SK-N-SH (cell line): ENCODE results near the gene GTF2F2. TPM values are rescaled to one million over a fixed set of nuclear protein-coding genes. Genes with fewer than 3 reads are reported as not detected.

Experiments
- CTCF ChIA-PET: fragments of 300-600, 350-600 bp; formaldehyde crosslinking; extraction: SDS; loops from one replicate; lab custom pipeline; 2021; lab: Yijun Ruan, JAX
- POLR2A ChIA-PET: fragments of 350-600 bp; sonication (Branson Sonifier 250); formaldehyde crosslinking; extraction: SDS; loops from one replicate; lab custom pipeline; 2020; ENCODE audit warnings: antibody characterized with exemption, inconsistent platforms; lab: Yijun Ruan, JAX
- DNase-seq: peaks from one replicate; pipeline ENCODE4 v3.0.0; 2012
- H2AFZ ChIP-seq: fragments of 200-600 bp; sonication (generic); 2 replicates; pipeline ENCODE4 v1.8.1; 2016; ENCODE audit warnings: antibody characterized with exemption, mild to moderate bottlenecking, low read depth
- H3F3A ChIP-seq: fragments of 200-600 bp; sonication (generic); replicated peaks from 2 replicates; pipeline ENCODE3; 2016; ENCODE audit warnings: antibody characterized with exemption, mild to moderate bottlenecking; ENCODE audit not compliant: insufficient read depth
- H3K27ac ChIP-seq, 2 experiments: fragments of 200-500 bp in 1 of 2; fragments of 200-600 bp in 1 of 2; sonication (Bioruptor generic) in 1 of 2; sonication (generic), shearing (Covaris generic) in 1 of 2; 2 replicates each; pipeline versions ENCODE4 v1.5.1 to v1.6.1; 2014 to 2016; ENCODE audit warnings: low read depth in 2 of 2, inconsistent platforms in 1 of 2, low read length in 1 of 2, mild to moderate bottlenecking in 1 of 2, mixed read lengths in 1 of 2
- H3K27me3 ChIP-seq: fragments of 200-600 bp; sonication (generic), shearing (Covaris generic); 2 replicates; pipeline ENCODE4 v1.6.1; 2016; ENCODE audit warnings: mixed run types; ENCODE audit not compliant: insufficient read depth
- H3K36me3 ChIP-seq, 2 experiments: fragments of 200-500 bp in 1 of 2; fragments of 200-600 bp in 1 of 2; sonication (Bioruptor generic) in 1 of 2; sonication (generic) in 1 of 2; replicated peaks in 1 of 2; 2 replicates each; pipeline versions ENCODE3 to v1.5.1; 2014 to 2016; ENCODE audit warnings: low read length in 1 of 2, mild to moderate bottlenecking in 1 of 2; ENCODE audit not compliant: insufficient read depth in 2 of 2, control insufficient read depth in 1 of 2
- H3K4me1 ChIP-seq, 2 experiments: fragments of 200-500 bp in 1 of 2; fragments of 200-600 bp in 1 of 2; sonication (Bioruptor generic) in 1 of 2; sonication (generic), shearing (Covaris generic) in 1 of 2; 2 replicates each; pipeline versions ENCODE4 v1.5.1 to v1.6.1; 2014 to 2016; ENCODE audit warnings: low read depth in 1 of 2, low read length in 1 of 2, mixed run types in 1 of 2; ENCODE audit not compliant: insufficient read depth in 2 of 2, control insufficient read depth in 1 of 2
- H3K4me2 ChIP-seq: fragments of 200-600 bp; sonication (generic), shearing (Covaris generic); 2 replicates; pipeline ENCODE4 v1.6.1; 2017; ENCODE audit warnings: mixed run types
- H3K4me3 ChIP-seq, 2 experiments: fragments of 200-500 bp in 1 of 2; fragments of 200-600 bp in 1 of 2; sonication (Bioruptor generic) in 1 of 2; sonication (generic), shearing (Covaris generic) in 1 of 2; 2 replicates each; pipeline versions ENCODE4 v1.5.1 to v1.8.1; 2014 to 2016; ENCODE audit warnings: low read depth in 2 of 2, inconsistent platforms in 1 of 2, low read length in 1 of 2, mild to moderate bottlenecking in 1 of 2, mixed read lengths in 1 of 2, moderate library complexity in 1 of 2
- H3K79me2 ChIP-seq: fragments of 200-600 bp; sonication (generic); 2 replicates; pipeline ENCODE4 v1.8.1; 2017; ENCODE audit warnings: mild to moderate bottlenecking; ENCODE audit not compliant: insufficient read depth
- H3K9ac ChIP-seq: fragments of 200-600 bp; sonication (generic); 2 replicates; pipeline ENCODE4 v1.6.1; 2017; ENCODE audit warnings: mixed run types
- H3K9me2 ChIP-seq: fragments of 200-600 bp; sonication (generic); 2 replicates; pipeline ENCODE4 v1.6.1; 2017; ENCODE audit warnings: mixed run types
- H3K9me3 ChIP-seq: fragments of 200-600 bp; sonication (generic); 2 replicates; pipeline ENCODE4 v1.6.1; 2017; ENCODE audit warnings: mixed run types, mild to moderate bottlenecking, moderate library complexity
- H4K20me1 ChIP-seq: fragments of 200-600 bp; sonication (generic); 2 replicates; pipeline ENCODE4 v1.6.1; 2017; ENCODE audit warnings: mild to moderate bottlenecking, mixed run types; ENCODE audit not compliant: insufficient read depth
- ELF1 ChIP-seq: IDR thresholded peaks from 2 replicates; pipeline ENCODE4 v1.4.0; 2012
- EP300 ChIP-seq, 2 experiments: IDR thresholded peaks; 2 replicates each; pipeline versions ENCODE4 v1.4.0 to v1.6.1; 2012; ENCODE audit warnings: borderline replicate concordance in 1 of 2, low read depth in 1 of 2, low read length in 1 of 2
- EZH2phosphoT487 ChIP-seq: fragments of 200-600 bp; sonication (generic); IDR thresholded peaks from 2 replicates; pipeline ENCODE4 v1.6.1; 2017; ENCODE audit warnings: low read depth, mixed run types, mild to moderate bottlenecking, antibody characterized with exemption, moderate library complexity, borderline replicate concordance
- FOSL2 ChIP-seq: IDR thresholded peaks from 2 replicates; pipeline ENCODE4 v1.4.0; 2012; ENCODE audit warnings: low read depth, mild to moderate bottlenecking, moderate library complexity, borderline replicate concordance
- GABPA ChIP-seq: IDR thresholded peaks from 2 replicates; pipeline ENCODE4 v1.4.0; 2012; ENCODE audit warnings: low read depth, mild to moderate bottlenecking
- JUND ChIP-seq: IDR thresholded peaks from 2 replicates; pipeline ENCODE4 v1.4.0; 2012
- MXI1 ChIP-seq: IDR thresholded peaks from 2 replicates; pipeline ENCODE4 v1.6.1; 2012; ENCODE audit warnings: mild to moderate bottlenecking, low read depth, low read length, improper control_type of control experiment
- NFIC ChIP-seq: IDR thresholded peaks from 2 replicates; pipeline ENCODE4 v1.4.0; 2012; ENCODE audit warnings: borderline replicate concordance
- POLR2AphosphoS5 ChIP-seq: IDR thresholded peaks from 2 replicates; pipeline ENCODE4 v1.6.1; 2012; ENCODE audit warnings: low read depth, low read length
- RAD21 ChIP-seq: IDR thresholded peaks from 2 replicates; pipeline ENCODE4 v1.6.1; 2012; ENCODE audit warnings: mild to moderate bottlenecking, low read length
- SIN3A ChIP-seq: IDR thresholded peaks from 2 replicates; pipeline ENCODE4 v1.6.1; 2012; ENCODE audit warnings: low read depth, mild to moderate bottlenecking, low read length, moderate library complexity, borderline replicate concordance
- SMC3 ChIP-seq: IDR thresholded peaks from 2 replicates; pipeline ENCODE4 v1.6.1; 2012; ENCODE audit warnings: low read depth, low read length, improper control_type of control experiment
- TAF1 ChIP-seq: IDR thresholded peaks from 2 replicates; pipeline ENCODE4 v1.6.1; 2012; ENCODE audit warnings: low read depth, mild to moderate bottlenecking, low read length, moderate library complexity, borderline replicate concordance
- TCF12 ChIP-seq: IDR thresholded peaks from 2 replicates; pipeline ENCODE4 v1.4.0; 2012
- TEAD4 ChIP-seq: IDR thresholded peaks from 2 replicates; pipeline ENCODE4 v1.4.0; 2012; ENCODE audit warnings: mild to moderate bottlenecking, borderline replicate concordance; ENCODE audit not compliant: insufficient read depth
- YY1 ChIP-seq: IDR thresholded peaks from 2 replicates; pipeline ENCODE4 v1.4.0; 2012; ENCODE audit warnings: low read depth, mild to moderate bottlenecking
- WGBS: methylation state at CpG from one replicate; pipeline ENCODE4 v1.1.6; 2017; ENCODE audit warnings: low lambda C conversion rate; 5-methylcytosine and 5-hydroxymethylcytosine counted together
- polyA plus RNA-seq, 3 experiments: library from polyadenylated mRNA; depleted of rRNA; stranded (reverse); fragments of >200 nt; gene quantifications; 2 replicates each; pipeline ENCODE4 v1.2.3, GENCODE V29; 2012
- TF ChIP-seq, protein P1 (sequence below): IDR thresholded peaks from 2 replicates; pipeline ENCODE4; 2012
- TF ChIP-seq, protein P2 (sequence below): IDR thresholded peaks from 2 replicates; pipeline ENCODE4 v1.4.0; 2012; ENCODE audit warnings: low read depth, borderline replicate concordance
- TF ChIP-seq, protein P3 (sequence below): IDR thresholded peaks from 2 replicates; pipeline ENCODE4 v1.4.0; 2012; ENCODE audit warnings: low read depth

GTF2F2 gene
- polyA plus RNA-seq, 1 of the 3 experiments (the other 2 are of a cell fraction): 24.2 TPM

DNA sequence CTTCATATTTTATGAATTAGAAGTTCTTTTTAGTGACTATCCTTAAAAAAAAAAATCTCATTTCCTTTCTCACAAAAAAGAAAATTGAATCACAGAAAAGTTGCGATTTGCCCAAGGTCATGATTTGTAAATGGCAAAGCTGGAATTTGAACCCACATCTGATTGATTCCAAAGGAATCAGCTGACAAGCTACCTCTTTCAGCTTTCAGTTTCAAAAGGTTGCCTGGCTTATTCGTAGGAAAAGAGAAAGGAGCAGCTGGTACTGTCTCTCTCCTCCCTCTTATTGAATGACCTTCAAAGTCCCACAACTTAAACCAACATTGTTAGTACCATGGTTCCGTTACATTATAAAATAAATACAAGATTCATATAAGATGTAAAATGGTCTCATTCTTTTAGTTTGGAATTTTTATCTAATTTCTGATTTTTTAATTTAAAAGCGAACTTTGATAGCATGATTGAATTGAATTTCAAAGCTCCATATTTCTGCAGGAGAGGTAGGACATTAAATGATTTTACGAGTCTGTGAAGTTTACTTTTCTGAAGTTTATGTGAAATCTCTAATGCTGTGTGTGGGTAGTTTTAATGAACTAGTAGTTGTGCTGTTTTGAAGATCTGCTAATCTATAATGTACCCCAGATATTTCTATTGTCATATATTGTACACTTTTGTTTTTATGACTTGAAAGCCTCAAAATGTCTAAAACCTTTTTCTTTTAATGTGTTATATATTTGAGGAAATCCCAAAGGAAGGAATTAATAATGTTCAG, 99.0 kb downstream of the GTF2F2 start:
- Histone ChIP-seq H3K9me3 (no peaks in the 10 kb centered on the region), H3K9me2 (no peaks in the 10 kb centered on the region), H3K79me2 (peaks cover 15% of the 10 kb centered on the region; the same call in 1 of the 2 replicates), H3K27me3 (no peaks in the 10 kb centered on the region), H3K9ac (no peak overlapping the region), H2AFZ (no peak overlapping the region), H3F3A (peaks cover 21% of the 10 kb centered on the region), H3K4me3 (no peak overlapping the region), H3K36me3 (no peaks in the 10 kb centered on the region), H3K4me2 (no peak overlapping the region), H3K27ac (peak overlapping the region; percentile 29 to 38; a peak in 3 of 4 replicates), H4K20me1 (no peaks in the 10 kb centered on the region), H3K4me1 (peaks cover 3 to 32% of the 10 kb centered on the region in 2 experiments; a peak in 3 of 4 replicates)
- ChIA-PET POLR2A (no interaction called here), CTCF (interaction anchor here (0.7 to 1.0 kb wide), 2 partner anchors 27 to 39 kb away, joined by 3 read pairs; no protein-coding TSS in a partner anchor)
- no peak for DNase-seq
- TF ChIP-seq, protein P1, sequence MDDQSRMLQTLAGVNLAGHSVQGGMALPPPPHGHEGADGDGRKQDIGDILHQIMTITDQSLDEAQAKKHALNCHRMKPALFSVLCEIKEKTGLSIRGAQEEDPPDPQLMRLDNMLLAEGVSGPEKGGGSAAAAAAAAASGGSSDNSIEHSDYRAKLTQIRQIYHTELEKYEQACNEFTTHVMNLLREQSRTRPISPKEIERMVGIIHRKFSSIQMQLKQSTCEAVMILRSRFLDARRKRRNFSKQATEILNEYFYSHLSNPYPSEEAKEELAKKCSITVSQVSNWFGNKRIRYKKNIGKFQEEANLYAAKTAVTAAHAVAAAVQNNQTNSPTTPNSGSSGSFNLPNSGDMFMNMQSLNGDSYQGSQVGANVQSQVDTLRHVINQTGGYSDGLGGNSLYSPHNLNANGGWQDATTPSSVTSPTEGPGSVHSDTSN: peak; percentile 29; the same call in 1 of the 2 replicates
- TF ChIP-seq SMC3: no peak
- 77% methylated on average over 5 of the region's 5 CpGs for WGBS

DNA sequence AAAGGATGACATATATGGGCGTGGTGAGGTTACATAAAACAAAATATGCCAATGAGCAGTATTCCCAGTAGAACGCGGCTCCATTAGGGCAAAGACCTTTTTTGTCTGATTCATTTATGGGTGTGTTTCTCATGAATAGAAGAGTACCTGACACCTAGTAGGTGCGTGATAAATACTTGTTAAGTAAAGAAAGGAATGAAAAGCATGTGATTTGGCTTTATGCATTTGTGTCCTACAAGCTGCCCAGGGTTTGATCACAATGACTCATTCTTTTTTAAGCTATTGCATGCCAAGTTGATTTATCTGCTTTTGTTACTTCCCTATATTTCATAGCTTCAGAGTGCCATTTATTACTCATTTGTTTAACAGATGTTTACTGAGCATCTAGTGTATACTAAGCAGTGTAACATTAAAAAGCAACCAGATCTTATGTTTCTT, 99.6 kb downstream of the GTF2F2 start:
- H3K79me2 ChIP-seq: peaks cover 15% of the 10 kb centered on the region; the same call in 1 of the 2 replicates
- no peaks in the 10 kb centered on the region for H3K36me3 ChIP-seq
- peaks cover 23% of the 10 kb centered on the region for H3F3A ChIP-seq
- no peaks in the 10 kb centered on the region for H3K27me3 ChIP-seq
- no peak overlapping the region for H3K4me3 ChIP-seq
- no peak overlapping the region for H3K9ac ChIP-seq
- TF ChIP-seq YY1: no peak
- TF ChIP-seq, protein P2, sequence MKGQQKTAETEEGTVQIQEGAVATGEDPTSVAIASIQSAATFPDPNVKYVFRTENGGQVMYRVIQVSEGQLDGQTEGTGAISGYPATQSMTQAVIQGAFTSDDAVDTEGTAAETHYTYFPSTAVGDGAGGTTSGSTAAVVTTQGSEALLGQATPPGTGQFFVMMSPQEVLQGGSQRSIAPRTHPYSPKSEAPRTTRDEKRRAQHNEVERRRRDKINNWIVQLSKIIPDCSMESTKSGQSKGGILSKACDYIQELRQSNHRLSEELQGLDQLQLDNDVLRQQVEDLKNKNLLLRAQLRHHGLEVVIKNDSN: no peak
- peak; percentile 48; the same call in 1 of the 2 replicates for TF ChIP-seq NFIC
- no peak for TF ChIP-seq EZH2phosphoT487
- no peak for TF ChIP-seq ELF1
- TF ChIP-seq TEAD4: peak; percentile 40; the same call in 1 of the 2 replicates
- peak; percentile 43; the same call in 1 of the 2 replicates for TF ChIP-seq POLR2AphosphoS5
- TF ChIP-seq GABPA: no peak
- TF ChIP-seq TCF12: peak; percentile 88
- peak; percentile 85 for TF ChIP-seq JUND
- TF ChIP-seq EP300 (IDR thresholded peaks at IDR 0.05; ENCODE audit: borderline replicate concordance in 1 of 2, low read depth in 1 of 2, low read length in 1 of 2): peak in 1 of 2 experiments; percentile 57; a peak in 1 of 4 replicates
- no peak for TF ChIP-seq MXI1
- TF ChIP-seq FOSL2: peak; percentile 77; the same call in 1 of the 2 replicates
- TF ChIP-seq, protein P3, sequence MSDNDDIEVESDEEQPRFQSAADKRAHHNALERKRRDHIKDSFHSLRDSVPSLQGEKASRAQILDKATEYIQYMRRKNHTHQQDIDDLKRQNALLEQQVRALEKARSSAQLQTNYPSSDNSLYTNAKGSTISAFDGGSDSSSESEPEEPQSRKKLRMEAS: 0 out of 2 replicates have a peak, but pooled peaks have one; percentile 44
- TF ChIP-seq RAD21: no peak
- TF ChIP-seq SIN3A: no peak
- no peak for TF ChIP-seq TAF1
- TF ChIP-seq, protein P1: peak; percentile 93
- no peak overlapping the region for H2AFZ ChIP-seq
- no peaks in the 10 kb centered on the region for H4K20me1 ChIP-seq
- DNase-seq: no peak
- no peak overlapping the region for H3K4me2 ChIP-seq
- POLR2A ChIA-PET: no interaction called here
- CTCF ChIA-PET: no interaction called here
- H3K27ac ChIP-seq: peak overlapping the region; percentile 29 to 38; a peak in 3 of 4 replicates
- peaks cover 3 to 30% of the 10 kb centered on the region in 2 experiments; a peak in 3 of 4 replicates for H3K4me1 ChIP-seq
- H3K9me3 ChIP-seq: no peaks in the 10 kb centered on the region
- H3K9me2 ChIP-seq: no peaks in the 10 kb centered on the region
- WGBS: 61% methylated on average over 4 of the region's 4 CpGs
